Caco-2 (cell line): ENCODE data around the gene TPO. TPM values are rescaled to one million over a fixed set of nuclear protein-coding genes. Genes with fewer than 3 reads are reported as not detected.

ENCODE experiments used
- BruUV-seq: library from RNA; stranded (reverse); fragments of 400-500 nt; replicated peaks from 2 replicates; lab custom pipeline; 2021; lab: Mats Ljungman, UMichigan
- CTCF ChIA-PET: fragments of 300-600 bp; sonication (Branson Sonifier 250); formaldehyde crosslinking; loops from one replicate; lab custom pipeline; 2022; ENCODE audit warnings: antibody characterized with exemption; lab: Charles Lee
- POLR2A ChIA-PET: fragments of 300-600 bp; sonication (Branson Sonifier 250); formaldehyde crosslinking; loops from one replicate; lab custom pipeline; 2022; ENCODE audit warnings: antibody characterized with exemption; lab: Charles Lee
- DNase-seq, 2 experiments: peaks; one replicate each; pipeline versions ENCODE4 v3.0.0 to v3.0.0-alpha.2; 2020 to 2022
- H3K27me3 ChIP-seq: replicated peaks from 2 replicates; pipeline ENCODE4 v1.6.0; 2011; ENCODE audit warnings: low read length; ENCODE audit not compliant: control insufficient read depth, insufficient read depth
- H3K36me3 ChIP-seq: 2 replicates; pipeline ENCODE4 v1.5.1; 2011; ENCODE audit warnings: low read length; ENCODE audit not compliant: control insufficient read depth, insufficient read depth
- H3K4me1 ChIP-seq: fragments of 250-450 bp; sonication (Bioruptor Pico); 2 replicates; pipeline ENCODE4 v1.5.1; 2020; ENCODE audit warnings: mild to moderate bottlenecking
- H3K4me3 ChIP-seq: 2 replicates; pipeline ENCODE4 v1.5.1; 2011; ENCODE audit warnings: low read depth, mild to moderate bottlenecking, control low read depth, low read length
- H3K9me3 ChIP-seq: fragments of 250-450 bp; sonication (Bioruptor Pico); 2 replicates; pipeline ENCODE4 v1.5.1; 2020; ENCODE audit warnings: mild to moderate bottlenecking, moderate library complexity
- H3K27ac Mint-ChIP-seq: one replicate; pipeline ENCODE4 v1.8.0; 2022; ENCODE audit warnings: mixed read lengths; ENCODE audit not compliant: unreplicated experiment
- H3K27me3 Mint-ChIP-seq: one replicate; pipeline ENCODE4 v1.8.0; 2022; ENCODE audit warnings: mixed read lengths; ENCODE audit not compliant: insufficient read depth, unreplicated experiment
- H3K36me3 Mint-ChIP-seq: one replicate; pipeline ENCODE4 v1.8.0; 2022; ENCODE audit warnings: mild to moderate bottlenecking, mixed read lengths; ENCODE audit not compliant: insufficient read depth, unreplicated experiment
- H3K4me1 Mint-ChIP-seq: one replicate; pipeline ENCODE4 v1.8.0; 2022; ENCODE audit warnings: low read depth, mixed read lengths; ENCODE audit not compliant: unreplicated experiment
- H3K4me3 Mint-ChIP-seq: one replicate; pipeline ENCODE4 v1.8.0; 2022; ENCODE audit warnings: mild to moderate bottlenecking, moderate library complexity, mixed read lengths; ENCODE audit not compliant: unreplicated experiment
- H3K9me3 Mint-ChIP-seq: one replicate; pipeline ENCODE4 v1.8.0; 2022; ENCODE audit warnings: mixed read lengths; ENCODE audit not compliant: unreplicated experiment
- CTCF ChIP-seq, 2 experiments: fragments of 200-600 bp in 1 of 2; IDR thresholded peaks; 1 replicate in 1 of 2; 2 replicates in 1 of 2; pipeline versions ENCODE4 v1.5.1 to v1.8.0; 2011 to 2022; ENCODE audit warnings: antibody characterized with exemption in 1 of 2, control low read depth in 1 of 2, inconsistent platforms in 1 of 2, low read depth in 1 of 2, low read length in 1 of 2, mild to moderate bottlenecking in 1 of 2, moderate library complexity in 1 of 2; ENCODE audit not compliant: insufficient read depth in 1 of 2, severe bottlenecking in 1 of 2, unreplicated experiment in 1 of 2
- intact Hi-C: fragments of 100-400 bp; cut with micrococcal nuclease; formaldehyde crosslinking; loops from one replicate; pipeline ENCODE4 v1.10.0; 2022; ENCODE audit not compliant: unreplicated experiment
- total RNA-seq: library from RNA; stranded (reverse); gene quantifications from 2 replicates; pipeline ENCODE4 v1.2.3, GENCODE V29; 2022

Gene TPO
- total RNA-seq, 1 experiment from 2014 or later: not detected

- peak in 1 of 2 experiments; percentile 11 for DNase-seq
- H3K9me3 ChIP-seq: no peaks in the 10 kb centered on the region
- ChIA-PET POLR2A (no interaction called here), CTCF (no interaction called here)
- Mint-ChIP-seq H3K27ac (no peak overlapping the region), H3K4me3 (no peak overlapping the region), H3K4me1 (no peaks in the 10 kb centered on the region), H3K27me3 (peaks cover 17% of the 10 kb centered on the region), H3K9me3 (no peaks in the 10 kb centered on the region), H3K36me3 (no peaks in the 10 kb centered on the region)
- TF ChIP-seq CTCF (IDR thresholded peaks at IDR 0.05; ENCODE audit: insufficient read depth in 1 of 2, low read depth in 1 of 2, low read length in 1 of 2, severe bottlenecking in 1 of 2, unreplicated experiment in 1 of 2): no peak
- intact Hi-C loops: no loop called here
- no TSS peak for BruUV-seq
- no peaks in the 10 kb centered on the region for H3K36me3 ChIP-seq
- H3K4me3 ChIP-seq: no peak overlapping the region
- H3K4me1 ChIP-seq: no peaks in the 10 kb centered on the region
- no peaks in the 10 kb centered on the region for H3K27me3 ChIP-seq
These were observed 84.9 kb downstream of the TPO start for GRCh38 chr2:1498176-1498575.

- TF ChIP-seq CTCF (IDR thresholded peaks at IDR 0.05; ENCODE audit: insufficient read depth in 1 of 2, low read depth in 1 of 2, low read length in 1 of 2, severe bottlenecking in 1 of 2, unreplicated experiment in 1 of 2): no peak
- Histone ChIP-seq H3K4me3 (no peak overlapping the region), H3K4me1 (no peaks in the 10 kb centered on the region), H3K9me3 (no peaks in the 10 kb centered on the region), H3K36me3 (no peaks in the 10 kb centered on the region), H3K27me3 (no peaks in the 10 kb centered on the region)
- BruUV-seq: no TSS peak
- Mint-ChIP-seq H3K27ac (no peak overlapping the region), H3K4me3 (no peak overlapping the region), H3K9me3 (no peaks in the 10 kb centered on the region), H3K4me1 (no peaks in the 10 kb centered on the region), H3K27me3 (peaks cover 14% of the 10 kb centered on the region), H3K36me3 (no peaks in the 10 kb centered on the region)
- peak in 1 of 2 experiments; percentile 5 for DNase-seq
- CTCF ChIA-PET: no interaction called here
- intact Hi-C loops: no loop called here
- POLR2A ChIA-PET: no interaction called here
These were observed 86.0 kb downstream of the TPO start for GRCh38 chr2:1499033-1499795.

- no peaks in the 10 kb centered on the region for H3K27me3 ChIP-seq
These were observed 88.0 kb downstream of the TPO start for GRCh38 chr2:1501038-1501851.

More at GRCh38 chr2:1501038-1501851, 88.0 kb downstream of the TPO start:
- Mint-ChIP-seq H3K36me3 (no peaks in the 10 kb centered on the region), H3K27me3 (peaks cover 14% of the 10 kb centered on the region), H3K4me3 (no peak overlapping the region), H3K27ac (no peak overlapping the region), H3K4me1 (no peaks in the 10 kb centered on the region), H3K9me3 (no peaks in the 10 kb centered on the region)
- no peaks in the 10 kb centered on the region for H3K4me1 ChIP-seq
- no peak overlapping the region for H3K4me3 ChIP-seq
- no peaks in the 10 kb centered on the region for H3K9me3 ChIP-seq
- H3K36me3 ChIP-seq: no peaks in the 10 kb centered on the region
- DNase-seq: peak in 1 of 2 experiments; percentile 18
- intact Hi-C loops: no loop called here
- POLR2A ChIA-PET: no interaction called here
- CTCF ChIA-PET: interaction anchor here (0.6 to 0.9 kb wide), 2 partner anchors 13 to 856 kb away, joined by 3 read pairs; no protein-coding TSS in a partner anchor
- TF ChIP-seq CTCF (IDR thresholded peaks at IDR 0.05; ENCODE audit: insufficient read depth in 1 of 2, low read depth in 1 of 2, low read length in 1 of 2, severe bottlenecking in 1 of 2, unreplicated experiment in 1 of 2): no peak
- BruUV-seq: no TSS peak
